Uterus (tissue), 2 donors: ENCODE data around the gene EIF1AX.

Experiments used
- CTCF ChIP-seq, 4 experiments: fragments of 200-600 bp in 2 of 4; fragments of 450-650 bp in 2 of 4; sonication (generic) in 2 of 4; IDR thresholded peaks; one replicate each; pipeline ENCODE4 v1.5.1; 2016 to 2019; ENCODE audit warnings: antibody characterized with exemption in 4 of 4, mild to moderate bottlenecking in 2 of 4, moderate library complexity in 1 of 4
- POLR2A ChIP-seq, 2 donors: fragments of 450-650 bp; IDR thresholded peaks; one replicate each; pipeline ENCODE4 v1.6.1; 2016; ENCODE audit warnings: antibody characterized with exemption in 2 of 2, mild to moderate bottlenecking in 1 of 2, moderate library complexity in 1 of 2

GRCh38 chrX:20144491-20144890 is 2.9 kb upstream of the EIF1AX start:
- TF ChIP-seq CTCF (IDR thresholded peaks at IDR 0.05) = no peak
- TF ChIP-seq POLR2A (IDR thresholded peaks at IDR 0.05) = no peak
